HG02840 (cell line): Measurements from ENCODE around the gene GATA3.

ENCODE experiments used
- ATAC-seq: cut with Tn5 transposase; IDR thresholded peaks from one replicate; pipeline ENCODE4 v1.9.1; 2021; ENCODE audit warnings: mild to moderate bottlenecking, moderate library complexity, moderate number of reproducible peaks; ENCODE audit not compliant: unreplicated experiment, low FRiP score

Gene GATA3

DNA sequence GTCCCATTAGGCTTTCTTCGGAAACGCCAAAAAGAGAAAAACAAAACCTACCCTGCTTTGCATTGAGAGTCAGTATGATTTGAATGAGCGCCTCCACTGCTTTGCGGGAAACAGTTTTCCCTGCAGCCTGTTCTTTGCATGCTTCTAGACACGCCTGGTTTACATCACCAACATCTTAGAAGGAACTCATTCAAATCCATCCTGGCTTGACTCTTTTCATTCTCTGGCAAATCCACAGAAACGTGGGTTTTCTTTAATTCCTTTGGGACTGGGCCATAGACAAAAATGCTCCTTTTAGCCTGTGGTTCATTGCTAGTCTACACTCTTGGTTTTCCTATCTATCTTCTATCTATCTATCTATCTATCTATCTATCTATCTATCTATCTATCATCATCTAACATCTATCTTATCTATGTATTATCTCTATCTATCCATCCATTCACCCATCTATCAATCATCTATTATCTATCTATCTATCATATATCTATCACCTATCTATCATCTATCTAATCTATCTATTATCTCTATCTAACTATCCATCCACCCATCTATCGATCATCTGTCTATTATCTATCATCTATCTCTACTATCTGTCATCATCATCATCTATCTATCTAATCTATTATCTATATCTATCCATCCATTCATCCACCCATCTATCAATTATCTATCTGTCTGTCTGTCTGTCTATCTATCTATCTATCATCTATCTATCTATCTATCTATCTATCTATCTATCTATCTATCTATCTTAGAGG is 68.3 kb downstream of the GATA3 start:
- no peak for ATAC-seq

- ATAC-seq = no peak
Measured at GRCh38 chr10:8124436-8124835, 69.9 kb downstream of the GATA3 start.
